ENCODE measurements around the gene OR3A3. TPM values are rescaled to one million over a fixed set of nuclear protein-coding genes. Genes with fewer than 3 reads are reported as not detected.

Gene OR3A3
- total and polyA plus RNA-seq, 2 of the 8 experiments (the other 6 are each of a cell fraction or from before 2014, with no cell fraction given) = not detected

- no peak for TF ChIP-seq ATF2 (IDR thresholded peaks at IDR 0.05; ENCODE audit: low read length)
- no peak for TF ChIP-seq FOSL1 (IDR thresholded peaks at IDR 0.05; ENCODE audit: insufficient read depth, low read depth, low read length)
Measured at GRCh38 chr17:3440451-3440850, 29.3 kb downstream of the OR3A3 start (continued).
